Stimulated activated CD8-positive, alpha-beta memory T cell treated with anti-CD3 and anti-CD28 coated beads, Interleukin-4, amount 100 ng/mL, for 24 hours (primary cell): ENCODE measurements around the gene GPRC5B.

ENCODE experiments used
- DNase-seq: peaks from one replicate; pipeline ENCODE4 v3.0.0-alpha.2; 2020; ENCODE audit warnings: low read depth

Gene GPRC5B

GRCh38 chr16:19843371-19843770, 41.3 kb downstream of the GPRC5B start:
- DNase-seq: no peak

- no peak for DNase-seq
Observed at GRCh38 chr16:19842426-19843157, 42.1 kb downstream of the GPRC5B start.

GRCh38 chr16:19841184-19841583, 43.5 kb downstream of the GPRC5B start:
- DNase-seq: no peak

- DNase-seq: no peak
Observed at GRCh38 chr16:19840524-19841110, 44.0 kb downstream of the GPRC5B start.

- no peak for DNase-seq
Observed at GRCh38 chr16:19837984-19838707, 46.5 kb downstream of the GPRC5B start.

- no peak for DNase-seq
Observed at GRCh38 chr16:19837331-19837980, 47.2 kb downstream of the GPRC5B start.

- no peak for DNase-seq
Observed at GRCh38 chr16:19835968-19836421, 48.7 kb downstream of the GPRC5B start.

GRCh38 chr16:19835196-19835595, 49.5 kb downstream of the GPRC5B start:
- no peak for DNase-seq

- DNase-seq: no peak
Observed at GRCh38 chr16:19833581-19833980, 51.1 kb downstream of the GPRC5B start.

GRCh38 chr16:19833176-19833575, 51.5 kb downstream of the GPRC5B start:
- DNase-seq: no peak

GRCh38 chr16:19831678-19832077, 53.0 kb downstream of the GPRC5B start:
- no peak for DNase-seq

- DNase-seq: no peak
Observed at GRCh38 chr16:19830902-19831560, 53.6 kb downstream of the GPRC5B start.

- no peak for DNase-seq
Observed at GRCh38 chr16:19829844-19830692, 54.6 kb downstream of the GPRC5B start.

- no peak for DNase-seq
Observed at GRCh38 chr16:19824216-19824615, 60.4 kb downstream of the GPRC5B start.

- no peak for DNase-seq
Observed at GRCh38 chr16:19823322-19823721, 61.3 kb downstream of the GPRC5B start.

GRCh38 chr16:19822533-19822932, 62.1 kb downstream of the GPRC5B start:
- DNase-seq: no peak

- no peak for DNase-seq
Observed at GRCh38 chr16:19817875-19818274, 66.8 kb downstream of the GPRC5B start.

GRCh38 chr16:19817122-19817521, 67.5 kb downstream of the GPRC5B start:
- no peak for DNase-seq

GRCh38 chr16:19815418-19815817, 69.2 kb downstream of the GPRC5B start:
- DNase-seq: no peak

- no peak for DNase-seq
Observed at GRCh38 chr16:19812986-19813385, 71.7 kb downstream of the GPRC5B start.
